D721Med (cell line): Measurements from ENCODE around the gene MTURN.

Experiments used
- DNase-seq: peaks from one replicate; pipeline ENCODE4 v3.0.0; 2011; ENCODE audit warnings: low spot score; ENCODE audit not compliant: insufficient read length
- FAIRE-seq: peaks from 2 replicates; lab custom pipeline; 2011; peaks lifted over from hg19 to GRCh38; lab: Jason Lieb, UNC
- TF ChIP-seq, protein P1 (sequence below): IDR thresholded peaks from 2 replicates; pipeline ENCODE4 v1.5.1; 2012; ENCODE audit warnings: mild to moderate bottlenecking, control low read depth; ENCODE audit not compliant: insufficient read depth; ENCODE audit errors: missing control alignments

The MTURN gene

DNA sequence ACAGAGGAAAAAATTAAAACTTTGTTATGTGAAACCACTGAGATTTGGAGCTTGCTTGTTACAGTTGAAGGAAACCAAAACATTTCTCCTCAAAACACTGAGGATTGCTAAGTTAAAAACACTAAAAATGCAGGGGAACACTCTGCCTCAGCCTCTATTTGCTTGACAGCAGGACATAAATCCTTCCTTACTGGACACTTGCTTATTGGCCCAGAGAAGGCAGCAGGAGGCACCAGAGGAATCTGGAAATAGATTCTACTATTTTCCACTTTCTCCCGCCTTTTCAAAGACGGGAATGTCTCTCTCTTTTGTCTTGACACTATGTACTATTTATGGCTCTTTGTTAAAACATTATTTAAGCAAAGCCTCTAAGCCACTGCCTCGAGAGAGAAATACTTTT is 67.9 kb downstream of the MTURN start:
- DNase-seq, result no peak
- TF ChIP-seq, protein P1, sequence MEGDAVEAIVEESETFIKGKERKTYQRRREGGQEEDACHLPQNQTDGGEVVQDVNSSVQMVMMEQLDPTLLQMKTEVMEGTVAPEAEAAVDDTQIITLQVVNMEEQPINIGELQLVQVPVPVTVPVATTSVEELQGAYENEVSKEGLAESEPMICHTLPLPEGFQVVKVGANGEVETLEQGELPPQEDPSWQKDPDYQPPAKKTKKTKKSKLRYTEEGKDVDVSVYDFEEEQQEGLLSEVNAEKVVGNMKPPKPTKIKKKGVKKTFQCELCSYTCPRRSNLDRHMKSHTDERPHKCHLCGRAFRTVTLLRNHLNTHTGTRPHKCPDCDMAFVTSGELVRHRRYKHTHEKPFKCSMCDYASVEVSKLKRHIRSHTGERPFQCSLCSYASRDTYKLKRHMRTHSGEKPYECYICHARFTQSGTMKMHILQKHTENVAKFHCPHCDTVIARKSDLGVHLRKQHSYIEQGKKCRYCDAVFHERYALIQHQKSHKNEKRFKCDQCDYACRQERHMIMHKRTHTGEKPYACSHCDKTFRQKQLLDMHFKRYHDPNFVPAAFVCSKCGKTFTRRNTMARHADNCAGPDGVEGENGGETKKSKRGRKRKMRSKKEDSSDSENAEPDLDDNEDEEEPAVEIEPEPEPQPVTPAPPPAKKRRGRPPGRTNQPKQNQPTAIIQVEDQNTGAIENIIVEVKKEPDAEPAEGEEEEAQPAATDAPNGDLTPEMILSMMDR, result no peak
- no peak for FAIRE-seq

DNA sequence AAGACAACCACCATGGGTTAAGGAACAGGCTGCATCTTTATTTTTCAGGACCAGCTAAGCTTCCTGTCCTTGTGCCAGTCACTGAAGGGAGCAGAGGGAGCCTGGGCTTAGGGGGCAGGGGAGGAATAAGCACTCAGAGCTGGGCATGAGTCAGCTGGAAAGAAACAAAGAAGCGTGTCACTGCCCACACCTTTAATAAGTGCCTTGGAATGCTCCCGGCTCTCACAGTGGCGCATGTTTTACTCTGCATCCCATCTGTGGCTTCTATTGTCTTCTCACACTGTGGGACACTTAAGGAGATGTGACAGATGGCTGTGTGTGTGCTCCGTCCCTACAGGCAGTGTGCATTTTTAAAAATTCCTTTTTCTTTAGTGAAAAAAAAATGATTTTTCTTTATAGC is 71.7 kb downstream of the MTURN start:
- DNase-seq (no peak), FAIRE-seq (no peak)
- TF ChIP-seq, protein P1, result no peak

DNA sequence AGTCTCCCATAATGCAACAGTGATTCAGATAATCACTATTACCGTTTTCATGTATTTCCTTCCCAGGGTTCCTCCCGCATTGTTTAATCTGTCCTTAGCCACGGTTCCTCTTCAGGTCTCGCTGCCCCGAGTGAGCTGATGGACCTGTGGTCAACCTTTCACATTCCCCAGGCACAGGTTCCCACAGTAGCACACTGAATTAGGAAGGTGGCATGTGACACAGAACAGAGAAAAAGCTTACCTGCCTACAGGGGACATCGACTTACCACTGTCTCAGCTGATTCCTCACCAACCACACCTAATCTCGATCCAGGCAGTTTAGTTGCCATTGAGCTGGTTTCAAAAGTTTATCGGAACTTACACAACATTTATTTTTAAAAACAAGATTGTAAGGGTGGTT is 72.2 kb downstream of the MTURN start:
- TF ChIP-seq, protein P1, result no peak
- DNase-seq, result no peak
- FAIRE-seq, result no peak

DNA sequence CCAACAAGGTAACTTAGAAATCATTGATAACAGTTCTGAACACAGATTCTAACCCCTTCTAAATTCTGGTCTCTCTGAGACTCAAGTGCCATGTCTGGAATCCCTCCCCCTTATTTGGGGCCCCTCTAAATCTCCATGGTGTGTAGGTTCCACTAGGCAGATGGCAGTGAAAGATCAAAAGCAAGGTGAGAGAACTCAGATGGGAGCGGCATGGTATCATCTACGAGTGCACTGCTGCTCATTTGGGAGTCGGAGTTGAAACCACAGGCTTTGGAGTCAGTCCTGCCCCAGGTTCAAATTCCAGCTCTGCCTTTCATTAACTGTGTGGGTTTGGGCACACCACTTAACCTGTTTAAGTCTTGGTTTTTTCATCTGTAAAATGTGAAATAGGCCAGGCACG is 72.6 kb downstream of the MTURN start:
- no peak for DNase-seq
- TF ChIP-seq, protein P1, result no peak
- no peak for FAIRE-seq

DNA sequence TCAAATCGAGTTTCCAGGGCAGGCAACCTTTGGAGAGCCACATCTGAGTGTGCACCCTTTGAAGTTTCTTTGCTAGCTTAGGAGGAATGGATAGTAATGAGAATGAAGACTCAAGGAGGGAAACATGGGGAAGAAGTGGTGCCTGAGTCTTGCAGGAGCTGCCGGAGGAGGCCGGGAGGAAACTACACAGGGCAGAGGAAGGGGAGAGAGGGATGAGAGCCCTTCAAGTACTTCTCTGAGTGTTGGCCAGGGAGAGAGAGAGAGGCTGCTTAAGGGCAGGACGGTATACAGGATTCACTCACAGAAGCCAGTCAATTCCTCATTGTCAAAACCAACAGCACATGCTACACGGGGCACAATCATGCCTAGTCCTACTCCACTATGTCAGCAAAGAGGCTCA is 75.2 kb downstream of the MTURN start:
- DNase-seq (no peak), FAIRE-seq (no peak)
- TF ChIP-seq, protein P1, result no peak
